Measurements from ENCODE around the gene GPR39.

The GPR39 gene

GRCh38 chr2:132415915-132416722, 486 bp upstream of the GPR39 start:
- H3K4me2 ChIP-seq, result no peak overlapping the region
- no peak for TF ChIP-seq CTCF (conservative IDR thresholded peaks at IDR 0.05; ENCODE audit: low read depth, low read length)
- peaks cover 3% of the 10 kb centered on the region for H3K4me1 ChIP-seq (ENCODE audit: low read depth, poor library complexity, severe bottlenecking)
- H3K4me3 ChIP-seq (IDR thresholded peaks at IDR 0.05; ENCODE audit: insufficient read depth, low read depth, low read length), result no peak overlapping the region
- H3K36me3 ChIP-seq (ENCODE audit: insufficient read depth), result no peaks in the 10 kb centered on the region
- H3K9ac ChIP-seq, result no peak overlapping the region; the same call in 1 of the 2 replicates
- H3K79me2 ChIP-seq (ENCODE audit: insufficient read depth, low read depth), result no peaks in the 10 kb centered on the region
- H2AFZ ChIP-seq (ENCODE audit: low read depth), result no peak overlapping the region
- H4K20me1 ChIP-seq (ENCODE audit: insufficient read depth), result no peaks in the 10 kb centered on the region
- H3K27me3 ChIP-seq (ENCODE audit: insufficient read depth, low read depth), result no peaks in the 10 kb centered on the region
- no peak overlapping the region for H3K27ac ChIP-seq

- no peak overlapping the region for H3K9ac ChIP-seq
- no peaks in the 10 kb centered on the region for H3K27me3 ChIP-seq (ENCODE audit: insufficient read depth, low read depth)
- H3K4me2 ChIP-seq, result no peak overlapping the region
- H3K4me1 ChIP-seq (ENCODE audit: low read depth, poor library complexity, severe bottlenecking), result peaks cover 3% of the 10 kb centered on the region
- no peak overlapping the region for H2AFZ ChIP-seq (ENCODE audit: low read depth)
- no peaks in the 10 kb centered on the region for H3K79me2 ChIP-seq (ENCODE audit: insufficient read depth, low read depth)
- no peak for TF ChIP-seq CTCF (conservative IDR thresholded peaks at IDR 0.05; ENCODE audit: low read depth, low read length)
- H4K20me1 ChIP-seq (ENCODE audit: insufficient read depth), result no peaks in the 10 kb centered on the region
- no peak overlapping the region for H3K4me3 ChIP-seq (IDR thresholded peaks at IDR 0.05; ENCODE audit: insufficient read depth, low read depth, low read length)
- no peaks in the 10 kb centered on the region for H3K36me3 ChIP-seq (ENCODE audit: insufficient read depth)
- no peak overlapping the region for H3K27ac ChIP-seq
Measured at GRCh38 chr2:132417430-132418035, 928 bp downstream of the GPR39 start.

GRCh38 chr2:132419235-132419634, 2.6 kb downstream of the GPR39 start:
- no peak for TF ChIP-seq CTCF (conservative IDR thresholded peaks at IDR 0.05; ENCODE audit: low read depth, low read length)
- Histone ChIP-seq H3K36me3 (ENCODE audit: insufficient read depth) (no peaks in the 10 kb centered on the region), H3K9ac (no peak overlapping the region), H3K4me1 (ENCODE audit: low read depth, poor library complexity, severe bottlenecking) (peaks cover 3% of the 10 kb centered on the region), H4K20me1 (ENCODE audit: insufficient read depth) (no peaks in the 10 kb centered on the region), H2AFZ (ENCODE audit: low read depth) (no peak overlapping the region), H3K4me3 (IDR thresholded peaks at IDR 0.05; ENCODE audit: insufficient read depth, low read depth, low read length) (no peak overlapping the region), H3K27ac (no peak overlapping the region), H3K79me2 (ENCODE audit: insufficient read depth, low read depth) (no peaks in the 10 kb centered on the region), H3K27me3 (ENCODE audit: insufficient read depth, low read depth) (no peaks in the 10 kb centered on the region), H3K4me2 (no peak overlapping the region)

GRCh38 chr2:132419941-132420340, 3.3 kb downstream of the GPR39 start:
- H3K4me1 ChIP-seq (ENCODE audit: low read depth, poor library complexity, severe bottlenecking), result peaks cover 3% of the 10 kb centered on the region
- no peak overlapping the region for H3K27ac ChIP-seq
- H4K20me1 ChIP-seq (ENCODE audit: insufficient read depth), result no peaks in the 10 kb centered on the region
- no peak for TF ChIP-seq CTCF (conservative IDR thresholded peaks at IDR 0.05; ENCODE audit: low read depth, low read length)
- H3K9ac ChIP-seq, result no peak overlapping the region
- no peak overlapping the region for H3K4me3 ChIP-seq (IDR thresholded peaks at IDR 0.05; ENCODE audit: insufficient read depth, low read depth, low read length)
- H3K27me3 ChIP-seq (ENCODE audit: insufficient read depth, low read depth), result no peaks in the 10 kb centered on the region
- no peak overlapping the region for H2AFZ ChIP-seq (ENCODE audit: low read depth)
- H3K4me2 ChIP-seq, result no peak overlapping the region
- no peaks in the 10 kb centered on the region for H3K79me2 ChIP-seq (ENCODE audit: insufficient read depth, low read depth)
- H3K36me3 ChIP-seq (ENCODE audit: insufficient read depth), result no peaks in the 10 kb centered on the region
